GM18498 (cell line): ENCODE results near the gene KIAA1614.

Experiments used
- ATAC-seq: cut with Tn5 transposase; IDR thresholded peaks from one replicate; pipeline ENCODE4 v1.9.1; 2021; ENCODE audit warnings: mild to moderate bottlenecking, moderate library complexity; ENCODE audit not compliant: unreplicated experiment

KIAA1614 gene

DNA sequence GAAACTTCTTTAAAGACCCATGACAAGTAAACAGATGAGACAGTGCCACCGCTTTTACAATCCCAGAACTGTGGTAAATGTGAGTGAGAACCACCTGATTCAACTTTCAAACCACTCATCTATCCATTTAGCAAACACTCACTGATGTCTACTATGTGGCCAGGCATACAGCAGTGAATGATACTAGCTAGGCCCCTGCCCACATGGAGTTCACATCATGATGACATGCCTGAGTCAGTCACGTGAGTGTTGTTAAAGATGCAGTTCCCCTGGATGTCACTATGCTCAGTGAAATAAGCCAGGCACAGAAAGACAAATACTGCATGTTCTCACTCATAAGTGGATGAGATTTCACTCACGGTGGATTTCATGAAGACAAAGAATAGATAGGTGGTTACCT is 81.6 kb downstream of the KIAA1614 start:
- no peak for ATAC-seq

DNA sequence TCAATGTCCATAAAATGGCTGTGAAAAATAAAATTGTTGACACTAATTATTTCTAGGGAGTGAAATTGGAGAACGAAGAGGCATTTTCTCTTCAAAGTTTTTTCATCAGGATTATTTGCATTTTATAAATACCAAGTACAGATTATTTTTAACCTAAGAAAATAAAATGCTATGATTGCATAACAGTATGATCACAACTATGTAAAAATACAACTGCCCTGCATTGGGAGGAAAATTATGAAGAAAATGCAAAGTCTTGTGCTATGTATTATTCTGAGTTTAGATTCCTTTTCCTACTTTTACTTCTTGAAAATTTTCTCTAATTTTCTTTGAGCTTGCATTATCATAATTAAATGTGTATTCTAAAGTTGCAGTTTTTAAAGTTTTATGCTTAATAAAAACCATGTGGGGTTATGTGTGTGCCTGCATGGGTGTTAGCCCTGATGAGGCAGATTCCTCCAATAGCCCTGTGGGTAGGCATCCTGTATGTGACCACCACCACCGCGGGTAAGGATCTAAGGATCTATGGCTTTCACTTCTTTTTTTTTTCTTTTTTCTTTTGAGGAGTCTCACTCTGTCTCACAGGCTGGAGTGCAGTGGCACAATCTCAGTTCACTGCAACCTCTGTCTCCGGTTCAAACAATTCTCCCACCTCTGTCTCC is 85.3 kb downstream of the KIAA1614 start:
- ATAC-seq: no peak
